Astrocyte (in vitro differentiated cells and primary cell): ENCODE measurements around the gene CPNE1.

ENCODE experiments used
- CTCF ChIP-seq: IDR thresholded peaks from 2 replicates; pipeline ENCODE4 v1.5.1; 2011; ENCODE audit warnings: low read depth, mild to moderate bottlenecking, inconsistent platforms, low read length, moderate library complexity; ENCODE audit not compliant: insufficient read depth
- EZH2 ChIP-seq: IDR thresholded peaks from 2 replicates; pipeline ENCODE4 v1.6.1; 2012; ENCODE audit warnings: mild to moderate bottlenecking, low read length, inconsistent platforms; ENCODE audit not compliant: insufficient read depth

- TF ChIP-seq CTCF (no peak), EZH2 (no peak)
Measured at GRCh38 chr20:35681960-35682359, 17.3 kb upstream of the CPNE1 start.
